Peyer's patch (tissue), 4 donors: ENCODE measurements around the gene SGTA.

ENCODE experiments used
- POLR2A ChIP-seq, 2 donors: fragments of 450-650 bp; IDR thresholded peaks; one replicate each; pipeline ENCODE4 v1.5.1; 2017; ENCODE audit warnings: antibody characterized with exemption in 2 of 2, mild to moderate bottlenecking in 2 of 2, moderate library complexity in 2 of 2
- TF ChIP-seq, protein P1 (sequence below), 6 experiments: fragments of 450-650 bp in 4 of 6; fragments of 200-600 bp in 2 of 6; sonication (generic) in 1 of 6; IDR thresholded peaks; one replicate each; pipeline ENCODE4 v1.5.1; 2017 to 2019; ENCODE audit warnings: antibody characterized with exemption in 6 of 6, mild to moderate bottlenecking in 3 of 6, moderate library complexity in 1 of 6

- TF ChIP-seq, protein P1, sequence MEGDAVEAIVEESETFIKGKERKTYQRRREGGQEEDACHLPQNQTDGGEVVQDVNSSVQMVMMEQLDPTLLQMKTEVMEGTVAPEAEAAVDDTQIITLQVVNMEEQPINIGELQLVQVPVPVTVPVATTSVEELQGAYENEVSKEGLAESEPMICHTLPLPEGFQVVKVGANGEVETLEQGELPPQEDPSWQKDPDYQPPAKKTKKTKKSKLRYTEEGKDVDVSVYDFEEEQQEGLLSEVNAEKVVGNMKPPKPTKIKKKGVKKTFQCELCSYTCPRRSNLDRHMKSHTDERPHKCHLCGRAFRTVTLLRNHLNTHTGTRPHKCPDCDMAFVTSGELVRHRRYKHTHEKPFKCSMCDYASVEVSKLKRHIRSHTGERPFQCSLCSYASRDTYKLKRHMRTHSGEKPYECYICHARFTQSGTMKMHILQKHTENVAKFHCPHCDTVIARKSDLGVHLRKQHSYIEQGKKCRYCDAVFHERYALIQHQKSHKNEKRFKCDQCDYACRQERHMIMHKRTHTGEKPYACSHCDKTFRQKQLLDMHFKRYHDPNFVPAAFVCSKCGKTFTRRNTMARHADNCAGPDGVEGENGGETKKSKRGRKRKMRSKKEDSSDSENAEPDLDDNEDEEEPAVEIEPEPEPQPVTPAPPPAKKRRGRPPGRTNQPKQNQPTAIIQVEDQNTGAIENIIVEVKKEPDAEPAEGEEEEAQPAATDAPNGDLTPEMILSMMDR (IDR thresholded peaks at IDR 0.05), result no peak
- no peak for TF ChIP-seq POLR2A (IDR thresholded peaks at IDR 0.05)
Observed at GRCh38 chr19:2800506-2800905, 17.4 kb upstream of the SGTA start.
